Panc1 (cell line): ENCODE results near the gene KIF26A. TPM values are rescaled to one million over a fixed set of nuclear protein-coding genes. Genes with fewer than 3 reads are reported as not detected.

Experiments
- ATAC-seq: fragments of 200-7000 bp; cut with Tn5 transposase; 2 replicates; pipeline ENCODE4 v1.9.1; 2020; ENCODE audit warnings: mild to moderate bottlenecking, moderate library complexity
- BruUV-seq: library from RNA; stranded (reverse); fragments of 400-500 nt; replicated peaks from 2 replicates; lab custom pipeline; 2021; lab: Mats Ljungman, UMichigan
- CTCF ChIA-PET: fragments of 300-600 bp; sonication (Branson Sonifier 250); formaldehyde crosslinking; loops from one replicate; lab custom pipeline; 2022; ENCODE audit warnings: antibody characterized with exemption; lab: Charles Lee
- POLR2A ChIA-PET: fragments of 300-600 bp; sonication (Branson Sonifier 250); formaldehyde crosslinking; loops from one replicate; lab custom pipeline; 2022; ENCODE audit warnings: antibody characterized with exemption; lab: Charles Lee
- DNase-seq: peaks from one replicate; pipeline ENCODE4 v3.0.0-alpha.2; 2010; ENCODE audit warnings: low read depth, low spot score
- H3K27ac ChIP-seq: 2 replicates; pipeline ENCODE4 v1.5.1; 2011; ENCODE audit warnings: mild to moderate bottlenecking, low read length, inconsistent platforms
- H3K27me3 ChIP-seq: fragments of 200-500 bp; sonication (Bioruptor generic); 2 replicates; pipeline ENCODE4 v1.6.0; 2014; ENCODE audit warnings: low read length, inconsistent platforms; ENCODE audit not compliant: control insufficient read depth, insufficient read depth
- H3K36me3 ChIP-seq: fragments of 200-500 bp; sonication (Bioruptor generic); 2 replicates; pipeline ENCODE4 v1.5.1; 2014; ENCODE audit warnings: inconsistent platforms, mild to moderate bottlenecking, low read length, moderate library complexity; ENCODE audit not compliant: control insufficient read depth, insufficient read depth
- H3K4me1 ChIP-seq: 2 replicates; pipeline ENCODE4 v1.5.1; 2011; ENCODE audit warnings: inconsistent platforms, mild to moderate bottlenecking, low read length, moderate library complexity; ENCODE audit not compliant: control insufficient read depth, insufficient read depth
- H3K4me3 ChIP-seq, 2 experiments: 2 replicates each; pipeline ENCODE4 v1.5.1; 2011 to 2012; ENCODE audit warnings: low read depth in 2 of 2, low read length in 2 of 2, mild to moderate bottlenecking in 2 of 2, inconsistent platforms in 1 of 2, moderate library complexity in 1 of 2
- H3K9me3 ChIP-seq: fragments of 200-500 bp; sonication (Bioruptor generic); 2 replicates; pipeline ENCODE4 v1.5.1; 2014; ENCODE audit warnings: low read depth, mild to moderate bottlenecking, inconsistent platforms, low read length, moderate library complexity; ENCODE audit not compliant: control insufficient read depth, insufficient read depth
- CTCF ChIP-seq: fragments of 450-650 bp; IDR thresholded peaks from 2 replicates; pipeline ENCODE4 v1.5.1; 2017; ENCODE audit warnings: mild to moderate bottlenecking
- POLR2AphosphoS5 ChIP-seq: IDR thresholded peaks from 2 replicates; pipeline ENCODE4 v1.6.1; 2012; ENCODE audit warnings: mild to moderate bottlenecking, low read depth, low read length, moderate library complexity
- REST ChIP-seq, 2 experiments: IDR thresholded peaks; 2 replicates each; pipeline ENCODE4 v1.6.1; 2011 to 2012; ENCODE audit warnings: low read depth in 2 of 2, control low read depth in 1 of 2, low read length in 1 of 2, mild to moderate bottlenecking in 1 of 2, moderate library complexity in 1 of 2; ENCODE audit not compliant: insufficient read depth in 1 of 2
- SIN3A ChIP-seq: IDR thresholded peaks from 2 replicates; pipeline ENCODE4 v1.6.1; 2012; ENCODE audit warnings: low read depth, mild to moderate bottlenecking, low read length, moderate library complexity, borderline replicate concordance; ENCODE audit not compliant: insufficient read depth
- TCF7L2 ChIP-seq: IDR thresholded peaks from 2 replicates; pipeline ENCODE4 v1.6.1; 2011; ENCODE audit warnings: mild to moderate bottlenecking, low read depth, low read length, inconsistent platforms
- in situ Hi-C: cut with HindIII; loops from 2 replicates; pipeline ENCODE4 v1.10.0; 2016; ENCODE audit warnings: low sequenced_read_pairs, low pct_unique_long_range_greater_than_20kb
- intact Hi-C: fragments of 100-400 bp; cut with micrococcal nuclease; formaldehyde crosslinking; loops from one replicate; pipeline ENCODE4 v1.10.0; 2022; ENCODE audit not compliant: unreplicated experiment
- total RNA-seq: library from RNA; stranded (reverse); gene quantifications from one replicate; pipeline ENCODE4 v1.2.1, GENCODE V29; 2021; ENCODE audit not compliant: unreplicated experiment

The KIF26A gene
- total RNA-seq, 1 experiment from 2014 or later: 4.4 TPM

GRCh38 chr14:104184911-104185499, 46.6 kb downstream of the KIF26A start:
- BruUV-seq: no TSS peak
- no peak overlapping the region for H3K4me3 ChIP-seq
- intact Hi-C loops (no loop called here), in situ Hi-C loops (no loop called here)
- no peaks in the 10 kb centered on the region for H3K36me3 ChIP-seq
- ChIA-PET POLR2A (no interaction called here), CTCF (no interaction called here)
- H3K4me1 ChIP-seq: no peaks in the 10 kb centered on the region
- peak; percentile 41; the same call in 1 of the 2 replicates for ATAC-seq
- DNase-seq: no peak
- TF ChIP-seq CTCF: no peak
- no peak for TF ChIP-seq REST (IDR thresholded peaks at IDR 0.05; ENCODE audit: insufficient read depth in 1 of 2, low read depth in 2 of 2, low read length in 1 of 2)
- no peak for TF ChIP-seq TCF7L2
- TF ChIP-seq SIN3A: no peak
- no peak for TF ChIP-seq POLR2AphosphoS5
- no peak overlapping the region for H3K27ac ChIP-seq
- no peaks in the 10 kb centered on the region for H3K9me3 ChIP-seq
- H3K27me3 ChIP-seq: no peaks in the 10 kb centered on the region

- no TSS peak for BruUV-seq
- no peak overlapping the region for H3K27ac ChIP-seq
- ChIA-PET POLR2A (no interaction called here), CTCF (no interaction called here)
- intact Hi-C loops (no loop called here), in situ Hi-C loops (no loop called here)
- TF ChIP-seq POLR2AphosphoS5: no peak
- no peak for TF ChIP-seq TCF7L2
- no peak for TF ChIP-seq SIN3A
- H3K4me1 ChIP-seq: no peaks in the 10 kb centered on the region
- H3K9me3 ChIP-seq: no peaks in the 10 kb centered on the region
- ATAC-seq (no peak), DNase-seq (no peak)
- H3K27me3 ChIP-seq: no peaks in the 10 kb centered on the region
- no peak overlapping the region for H3K4me3 ChIP-seq
- H3K36me3 ChIP-seq: no peaks in the 10 kb centered on the region
Measured at GRCh38 chr14:104185916-104186495, 47.6 kb downstream of the KIF26A start.

- no peaks in the 10 kb centered on the region for H3K36me3 ChIP-seq
- H3K27ac ChIP-seq: no peak overlapping the region
- TF ChIP-seq TCF7L2 (no peak), REST (IDR thresholded peaks at IDR 0.05; ENCODE audit: insufficient read depth in 1 of 2, low read depth in 2 of 2, low read length in 1 of 2) (no peak), POLR2AphosphoS5 (no peak), CTCF (no peak), SIN3A (no peak)
- no peaks in the 10 kb centered on the region for H3K9me3 ChIP-seq
- no peaks in the 10 kb centered on the region for H3K27me3 ChIP-seq
- in situ Hi-C loops (no loop called here), intact Hi-C loops (no loop called here)
- CTCF ChIA-PET: no interaction called here
- DNase-seq (no peak), ATAC-seq (no peak)
- POLR2A ChIA-PET: no interaction called here
- BruUV-seq: no TSS peak
- H3K4me1 ChIP-seq: no peaks in the 10 kb centered on the region
- H3K4me3 ChIP-seq: no peak overlapping the region
Measured at GRCh38 chr14:104186575-104186974, 48.2 kb downstream of the KIF26A start.
